Fibroblast of peridontal ligament (primary cell): ENCODE data around the gene AGPS.
"Not testable (repeated sequence)": the region's sequence is repeated elsewhere in the genome, so short reads cannot be mapped to it uniquely, and the experiment has no call there.

Experiments
- DNase-seq: peaks from one replicate; pipeline ENCODE4 v3.0.0-alpha.2; 2010; ENCODE audit errors: extremely low read depth

The AGPS gene

GRCh38 chr2:177422271-177422670 is 29.7 kb downstream of the AGPS start:
- DNase-seq: no peak

DNA sequence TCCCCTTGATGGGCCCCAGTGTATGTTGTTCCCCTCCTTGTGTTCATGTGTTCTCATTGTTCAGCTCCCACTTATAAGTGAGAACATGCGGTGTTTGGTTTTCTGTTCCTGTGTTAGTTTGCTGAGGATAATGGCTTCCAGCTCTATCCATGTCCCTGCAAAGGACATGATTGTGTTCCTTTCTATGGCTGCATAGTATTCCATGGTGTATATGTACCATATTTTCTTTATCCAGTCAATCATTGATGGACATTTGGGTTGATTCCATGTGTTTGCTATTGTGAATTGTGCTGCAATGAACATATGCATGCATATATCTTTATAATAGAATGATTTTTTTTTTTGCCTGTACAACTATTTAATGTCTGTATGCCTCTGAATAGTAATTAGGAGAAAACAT is 31.5 kb downstream of the AGPS start:
- not testable (repeated sequence) for DNase-seq

GRCh38 chr2:177424620-177425019 is 32.0 kb downstream of the AGPS start:
- DNase-seq: not testable (repeated sequence)

DNA sequence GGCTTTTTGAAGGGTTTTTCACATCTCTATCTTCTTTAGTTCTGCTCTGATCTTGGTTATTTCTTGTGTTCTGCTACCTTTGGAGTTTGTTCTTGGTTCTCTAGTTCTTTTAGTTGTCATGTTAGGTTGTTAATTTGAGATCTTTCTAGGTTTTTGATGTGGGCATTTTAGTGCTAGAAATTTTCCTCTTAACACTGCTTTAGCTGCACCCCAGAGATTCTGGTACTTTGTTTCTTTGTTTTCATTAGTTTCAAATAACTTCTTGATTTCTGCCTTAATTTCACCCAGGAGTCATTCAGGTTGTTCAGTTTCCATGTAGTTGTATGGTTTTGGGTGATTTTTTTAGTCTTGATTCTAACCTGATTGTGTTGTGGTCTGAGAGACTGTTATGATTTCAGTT is 34.7 kb downstream of the AGPS start:
- DNase-seq: no peak

- not testable (repeated sequence) for DNase-seq
Observed at GRCh38 chr2:177427936-177428335, 35.4 kb downstream of the AGPS start.

DNA sequence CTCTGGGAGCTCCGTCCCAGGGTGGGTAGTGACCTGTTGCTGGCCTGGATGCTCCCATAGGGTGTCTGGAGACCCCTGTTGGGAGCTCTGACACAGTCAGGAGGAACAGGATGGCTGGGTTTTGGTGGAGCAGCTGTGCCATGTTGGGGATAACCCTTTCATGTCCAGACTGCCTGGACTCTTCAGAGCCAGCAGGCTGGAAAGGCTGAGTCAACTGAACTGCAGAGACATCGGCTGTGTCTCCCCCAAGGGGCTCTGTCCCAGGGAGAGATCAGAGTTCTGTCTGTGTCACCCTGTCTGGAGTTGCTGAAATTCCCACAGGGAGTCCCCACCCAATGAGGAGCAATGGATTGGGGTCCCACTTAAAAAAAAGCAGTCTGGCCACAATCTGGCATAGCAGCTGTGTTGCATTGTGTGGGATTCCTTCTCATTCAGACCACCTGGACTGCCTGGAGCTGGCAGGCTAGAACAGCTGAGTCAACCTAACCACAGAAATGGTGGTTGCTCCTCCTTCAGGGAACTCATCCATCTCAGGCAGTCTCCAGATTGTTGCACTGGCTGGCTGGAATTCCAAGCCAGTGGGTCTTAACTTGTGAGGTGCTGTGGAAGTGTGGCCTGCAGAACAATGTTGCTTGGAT is 37.2 kb downstream of the AGPS start:
- peak; percentile 93 for DNase-seq

GRCh38 chr2:177430411-177430810 is 37.8 kb downstream of the AGPS start:
- DNase-seq: peak; percentile 12

DNA sequence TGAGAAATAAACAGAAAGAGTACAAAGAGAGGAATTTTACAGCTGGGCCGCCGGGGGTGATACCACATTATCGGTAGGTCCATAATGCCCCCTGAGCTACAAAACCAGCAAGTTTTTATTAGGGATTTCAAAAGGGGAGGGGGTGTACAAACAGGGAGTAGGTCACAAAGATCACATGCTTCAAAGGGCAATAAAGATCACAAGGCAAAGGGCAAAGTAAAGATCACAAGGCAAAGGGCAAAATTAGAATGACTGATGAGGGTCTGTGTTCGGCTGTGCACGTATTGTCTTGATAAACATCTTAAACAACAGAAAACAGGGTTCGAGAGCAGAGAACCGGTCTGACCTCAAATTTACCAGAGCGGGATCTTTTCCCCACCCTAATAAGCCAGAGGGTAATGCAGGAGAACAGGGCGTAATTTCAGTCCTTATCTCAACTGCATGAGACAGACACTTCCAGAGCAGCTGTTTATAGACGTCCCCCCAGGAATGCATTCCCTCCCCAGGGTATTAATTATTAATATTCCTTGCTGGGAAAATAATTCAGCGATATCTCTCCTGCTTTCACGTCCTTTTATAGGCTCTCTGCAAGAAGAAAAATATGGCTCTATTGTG is 38.6 kb downstream of the AGPS start:
- not testable (repeated sequence) for DNase-seq

DNA sequence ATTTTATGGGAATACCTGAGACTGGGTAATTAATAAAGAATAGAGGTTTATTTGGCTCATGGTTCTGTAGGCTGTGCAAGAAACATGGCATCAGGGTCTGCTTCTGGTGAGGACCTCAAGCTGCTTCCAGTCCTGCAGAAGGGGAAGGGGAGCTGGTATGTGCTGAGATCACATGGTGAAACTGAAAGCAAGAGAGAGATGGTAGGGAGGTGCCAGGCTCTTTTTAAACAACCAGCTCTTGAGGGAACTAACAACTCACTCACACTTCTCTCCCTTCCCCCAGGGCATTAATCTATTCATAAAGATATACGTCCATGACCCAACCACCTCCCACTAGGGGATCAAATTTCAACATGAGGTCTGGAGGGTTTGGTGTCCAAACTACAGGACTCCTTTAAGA is 40.1 kb downstream of the AGPS start:
- DNase-seq: no peak

GRCh38 chr2:177433402-177433801 is 40.8 kb downstream of the AGPS start:
- no peak for DNase-seq

- no peak for DNase-seq
Observed at GRCh38 chr2:177434475-177434874, 41.9 kb downstream of the AGPS start.

DNA sequence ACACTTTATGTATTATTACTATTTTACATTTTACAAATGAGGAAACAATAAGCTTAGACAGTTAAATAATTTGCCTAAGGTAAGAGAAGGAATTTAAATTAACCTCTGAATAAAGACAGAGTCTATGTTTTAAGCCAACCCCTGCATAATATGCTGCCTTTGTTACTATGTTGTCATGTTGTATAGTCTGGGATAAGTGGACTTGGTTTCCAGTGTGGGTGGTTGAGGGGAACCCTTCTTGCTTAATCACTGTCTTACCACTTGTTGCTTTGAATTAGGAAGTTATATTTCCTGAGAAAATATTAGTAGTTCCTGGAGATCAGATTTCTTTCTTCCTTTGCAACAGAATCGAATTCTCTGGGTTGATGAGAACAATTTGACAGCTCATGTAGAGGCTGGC is 52.6 kb downstream of the AGPS start:
- no peak for DNase-seq

- DNase-seq: no peak
Observed at GRCh38 chr2:177448031-177448430, 55.5 kb downstream of the AGPS start.

DNA sequence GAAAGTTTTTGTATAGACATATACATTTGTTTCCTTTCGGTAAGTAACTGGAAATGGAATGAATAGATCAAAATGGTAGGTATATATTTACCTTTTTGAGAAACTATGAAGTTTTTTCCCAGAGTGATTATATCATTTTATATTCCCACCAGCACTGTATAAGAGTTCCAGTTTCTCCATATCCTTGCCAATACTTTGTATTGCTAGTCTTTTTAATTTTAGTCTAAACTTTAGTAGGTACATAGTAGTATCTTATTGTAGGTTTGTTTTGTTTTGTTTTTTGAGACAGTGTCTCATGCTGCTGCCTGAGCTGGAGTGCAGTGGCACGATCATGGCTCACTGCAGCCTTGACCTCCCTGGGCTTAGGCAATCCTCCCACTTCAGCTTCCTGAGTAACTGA is 56.6 kb downstream of the AGPS start:
- DNase-seq: no peak

- no peak for DNase-seq
Observed at GRCh38 chr2:177455187-177455586, 62.6 kb downstream of the AGPS start.

DNA sequence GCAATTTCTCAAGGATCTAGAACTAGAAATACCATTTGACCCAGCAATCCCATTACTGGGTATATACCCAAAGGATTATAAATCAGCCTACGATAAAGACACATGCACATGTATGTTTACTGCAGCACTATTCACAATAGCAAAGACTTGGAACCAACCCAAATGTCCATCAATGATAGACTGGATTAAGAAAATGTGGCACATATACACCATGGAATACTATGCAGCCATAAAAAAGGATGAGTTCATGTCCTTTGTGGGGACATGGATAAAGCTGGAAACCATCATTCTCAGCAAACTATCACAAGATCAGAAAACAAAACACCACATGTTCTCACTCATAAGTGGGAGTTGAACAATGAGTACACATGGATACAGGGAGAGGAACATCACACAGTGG is 67.2 kb downstream of the AGPS start:
- not testable (repeated sequence) for DNase-seq

- DNase-seq: no peak
Observed at GRCh38 chr2:177460973-177461585, 68.5 kb downstream of the AGPS start.

GRCh38 chr2:177464549-177464948 is 72.0 kb downstream of the AGPS start:
- DNase-seq: peak; percentile 14

DNA sequence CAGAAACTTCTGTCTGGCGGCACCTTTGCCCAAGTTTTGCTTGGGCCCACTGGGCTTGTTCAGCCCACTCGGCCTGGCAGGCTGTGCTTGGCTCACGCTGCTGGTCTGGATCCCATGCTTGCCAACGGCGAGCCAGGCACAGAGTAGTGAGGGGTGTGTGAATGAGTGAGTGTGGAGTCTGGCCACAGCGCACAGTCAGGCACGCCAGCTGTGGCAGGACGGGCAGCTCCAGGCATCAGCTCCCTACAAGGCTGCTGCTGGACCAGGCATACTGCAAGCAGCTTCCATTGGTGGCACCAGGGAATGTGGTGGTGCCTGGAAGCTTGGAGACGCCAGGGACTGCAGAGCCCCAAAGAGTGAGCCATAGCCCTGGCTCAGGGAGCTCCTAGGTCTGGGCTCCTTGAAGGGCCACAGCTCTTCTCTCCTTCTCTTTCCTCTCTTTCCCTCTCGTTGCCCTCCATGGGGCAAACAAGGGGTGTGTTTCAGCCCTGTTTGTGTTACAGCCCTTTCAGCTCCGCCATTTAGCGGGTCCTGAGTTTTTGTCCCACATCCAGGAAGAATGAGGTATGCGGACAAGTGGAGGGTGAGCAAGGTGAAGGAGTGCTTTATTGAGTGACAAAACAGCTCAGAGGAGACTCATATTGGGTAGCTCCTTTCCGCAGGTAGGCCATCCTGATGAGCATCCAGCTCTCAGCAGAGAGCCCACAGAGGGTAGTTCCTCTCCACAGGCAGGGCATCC is 73.0 kb downstream of the AGPS start:
- no peak for DNase-seq

DNA sequence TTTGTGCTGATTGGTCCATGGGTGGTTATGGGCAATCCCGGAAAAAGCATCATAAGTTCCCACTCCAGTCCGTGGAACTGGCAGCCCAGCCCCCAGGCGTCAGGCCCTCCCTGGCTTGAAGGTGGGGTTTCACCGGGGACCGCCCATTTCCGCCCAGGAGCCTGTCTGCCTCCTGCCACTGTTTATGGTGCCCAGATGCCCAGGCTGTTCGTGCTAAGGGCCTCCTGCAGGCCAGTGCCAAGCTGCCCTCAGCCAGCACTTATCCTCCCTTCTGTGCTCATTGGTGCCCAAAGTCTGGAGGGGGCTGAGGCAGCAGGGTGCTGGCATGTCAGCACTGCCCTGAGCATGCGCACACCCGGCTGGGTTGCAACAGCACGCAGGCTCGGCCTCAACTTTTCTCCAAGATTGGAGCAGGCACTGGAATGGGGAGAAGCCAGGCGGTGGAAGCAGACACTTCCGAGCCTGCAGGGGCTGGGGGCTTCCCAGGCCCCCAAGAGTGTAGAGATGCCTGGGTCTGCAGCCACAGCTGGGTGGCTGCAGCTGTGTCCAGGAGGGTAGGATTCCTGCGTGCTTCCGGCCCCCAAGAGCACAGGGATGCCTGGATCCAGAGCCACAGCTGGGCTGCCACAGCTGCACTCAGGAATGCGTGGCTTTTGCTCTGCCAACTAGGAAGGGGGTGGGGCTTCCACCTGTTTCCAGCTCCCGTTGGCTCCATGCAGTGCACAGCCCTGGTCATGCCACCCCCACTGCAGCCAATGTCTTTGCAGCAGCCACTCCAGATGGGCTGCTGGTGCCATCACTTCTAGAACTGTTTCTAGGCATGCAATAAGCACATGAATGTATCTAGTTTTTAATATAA is 74.0 kb downstream of the AGPS start:
- DNase-seq: no peak

GRCh38 chr2:177467646-177468045 is 75.1 kb downstream of the AGPS start:
- peak; percentile 64 for DNase-seq

DNA sequence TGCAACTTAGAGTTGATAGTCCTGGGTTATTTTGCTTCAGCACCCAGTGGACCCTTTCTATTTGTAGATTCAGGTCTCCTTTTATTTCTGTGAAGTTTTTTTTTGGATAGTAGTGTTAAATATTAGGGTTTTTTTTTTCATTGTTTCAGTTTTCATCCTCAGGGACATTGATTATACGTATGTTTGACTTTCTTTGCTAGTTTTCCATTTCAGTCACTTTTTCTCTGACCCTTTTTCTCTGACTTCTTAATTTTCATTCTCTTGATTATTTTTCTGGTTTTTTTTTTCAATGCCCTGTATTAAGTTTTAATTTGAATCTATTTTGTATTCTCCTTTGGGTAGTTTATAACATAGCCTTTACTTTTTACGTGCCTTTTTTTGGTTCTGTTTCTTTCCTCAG is 79.4 kb downstream of the AGPS start:
- DNase-seq: no peak
